Stromal cell of bone marrow (primary cell): ENCODE results near the gene GPR155.
"Not testable (repeated sequence)": the region's sequence is repeated elsewhere in the genome, so short reads cannot be mapped to it uniquely, and the experiment has no call there.

Experiments
- DNase-seq: peaks from one replicate; pipeline ENCODE4 v3.0.0-alpha.2; 2012; ENCODE audit warnings: low read depth

Gene GPR155

DNA sequence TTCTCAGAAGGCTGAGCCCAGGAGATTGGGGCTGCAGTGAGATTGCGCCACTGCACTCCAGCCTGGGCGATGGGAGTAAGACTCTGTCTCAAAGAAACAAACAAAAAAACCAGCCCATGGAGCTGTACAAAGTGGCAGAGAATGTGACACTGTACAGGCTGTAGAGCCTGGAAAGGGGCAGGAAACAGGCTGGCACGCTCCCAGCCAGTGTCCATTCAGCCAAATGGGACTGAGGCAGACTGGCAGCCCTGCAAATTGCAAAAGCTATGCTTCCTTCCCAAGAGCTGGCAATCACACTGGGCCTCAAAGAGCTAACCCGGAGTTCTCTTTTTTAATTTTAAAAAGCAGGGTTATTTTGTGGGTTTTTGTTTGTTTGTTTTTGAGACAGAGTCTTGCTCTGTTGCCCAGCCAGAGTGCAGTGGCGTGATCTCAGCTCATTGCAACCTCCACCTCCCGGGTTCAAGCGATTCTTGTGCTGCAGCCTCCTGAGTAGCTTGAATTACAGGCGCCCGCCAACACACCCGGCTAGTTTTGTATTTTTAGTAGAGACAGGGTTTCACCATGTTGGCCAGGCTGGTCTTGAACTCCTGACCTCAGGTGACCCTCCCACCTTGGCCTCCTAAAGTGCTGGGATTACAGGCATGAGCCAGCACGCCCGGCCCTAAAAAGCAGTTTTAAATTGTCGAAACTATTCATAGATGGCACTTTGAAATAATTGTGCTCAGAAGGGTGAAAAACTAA lies 48.5 kb downstream of the GPR155 start:
- no peak for DNase-seq

DNA sequence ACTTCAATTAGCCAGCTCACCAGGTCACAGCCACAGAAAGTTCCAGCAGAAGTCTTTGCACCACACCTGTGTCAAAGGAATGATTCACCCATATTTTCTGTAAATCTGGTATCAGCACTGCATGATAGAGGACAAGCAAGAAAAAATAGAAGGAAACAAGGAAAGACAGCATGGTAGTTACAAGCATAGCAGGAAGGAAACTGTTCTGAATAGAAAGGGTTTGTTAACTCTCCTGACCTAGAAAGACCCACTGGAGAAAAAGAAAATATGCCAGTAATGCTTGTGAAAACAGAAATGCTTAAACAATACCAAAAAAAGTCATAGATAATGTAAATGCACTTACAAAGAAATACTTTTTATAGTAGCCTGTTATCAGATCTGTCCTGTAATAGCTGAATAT lies 50.5 kb downstream of the GPR155 start:
- DNase-seq = no peak

DNA sequence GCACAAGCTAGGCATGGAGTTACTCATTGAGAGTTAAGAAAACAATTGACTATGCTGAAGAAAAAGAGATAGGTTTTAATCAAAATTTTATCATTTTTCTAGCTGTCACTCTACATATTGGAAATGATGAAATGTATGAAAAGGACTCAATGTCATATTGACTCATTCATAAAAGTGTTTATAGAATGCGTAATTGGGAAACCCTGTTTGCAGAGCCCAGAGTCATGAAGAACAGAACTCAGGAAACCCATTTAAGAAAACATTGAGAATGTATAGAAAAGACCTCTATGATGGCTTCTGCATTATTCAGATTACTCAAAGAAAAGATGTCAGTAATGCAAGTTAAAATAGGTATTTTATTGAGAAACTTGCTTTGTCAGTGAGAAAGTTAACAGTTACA lies 54.9 kb downstream of the GPR155 start:
- no peak for DNase-seq

DNA sequence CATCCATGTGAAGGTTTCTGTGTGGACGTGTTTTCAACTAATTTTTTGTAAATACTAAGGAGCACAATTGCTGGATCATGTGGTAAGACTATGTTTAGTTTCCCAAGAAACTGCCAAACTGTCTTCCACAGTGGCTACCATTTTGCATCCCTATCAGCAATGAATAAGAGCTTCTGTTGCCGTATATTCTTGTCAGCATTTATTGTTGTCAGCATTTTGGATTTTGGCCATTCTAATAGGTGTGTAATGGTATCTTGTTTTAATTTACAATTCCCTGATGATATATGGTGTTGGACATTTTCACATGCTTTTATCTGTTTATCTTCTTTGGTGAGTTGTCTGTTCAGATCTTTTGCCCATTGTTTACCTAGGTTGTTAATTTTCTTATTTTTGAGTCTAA lies 56.8 kb downstream of the GPR155 start:
- DNase-seq = no peak

DNA sequence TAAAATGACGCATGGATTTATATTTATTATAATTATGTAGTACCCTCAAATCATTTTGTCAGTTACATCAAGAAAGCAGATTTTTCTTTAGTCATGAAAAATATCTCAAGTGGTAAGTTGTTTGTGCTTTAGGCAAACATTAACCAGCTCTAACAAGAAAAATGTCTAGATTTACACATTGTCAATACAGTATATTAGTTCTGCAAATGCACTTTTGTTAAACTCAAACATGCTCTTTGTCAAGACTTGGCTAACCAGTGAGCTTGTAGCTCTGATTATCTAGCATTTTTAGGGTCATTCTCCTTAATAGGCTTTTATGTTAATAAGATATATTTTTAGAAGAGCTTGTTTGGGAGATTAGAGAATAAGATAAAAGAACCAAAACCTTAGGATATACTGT lies 58.6 kb downstream of the GPR155 start:
- no peak for DNase-seq

DNA sequence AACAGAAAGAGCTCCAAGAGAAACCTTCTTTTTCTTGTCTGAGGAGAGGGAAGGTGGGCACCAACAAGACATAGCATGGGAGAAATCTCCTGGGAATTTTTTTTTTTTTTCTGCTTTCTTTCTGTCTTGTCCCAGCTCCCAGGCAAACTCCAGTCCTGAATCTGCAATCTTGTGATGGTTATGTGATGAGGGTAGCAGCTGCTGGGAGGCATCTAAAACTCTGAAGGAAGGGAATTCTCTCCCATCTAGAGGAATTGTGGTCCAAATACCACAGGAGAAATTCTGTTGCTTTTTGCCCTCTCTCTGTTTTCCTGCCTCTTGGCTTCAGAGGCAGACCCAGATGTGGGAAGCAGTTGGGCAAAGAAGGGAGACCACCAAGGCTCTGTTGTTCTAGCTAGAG lies 74.6 kb downstream of the GPR155 start:
- DNase-seq = no peak

DNA sequence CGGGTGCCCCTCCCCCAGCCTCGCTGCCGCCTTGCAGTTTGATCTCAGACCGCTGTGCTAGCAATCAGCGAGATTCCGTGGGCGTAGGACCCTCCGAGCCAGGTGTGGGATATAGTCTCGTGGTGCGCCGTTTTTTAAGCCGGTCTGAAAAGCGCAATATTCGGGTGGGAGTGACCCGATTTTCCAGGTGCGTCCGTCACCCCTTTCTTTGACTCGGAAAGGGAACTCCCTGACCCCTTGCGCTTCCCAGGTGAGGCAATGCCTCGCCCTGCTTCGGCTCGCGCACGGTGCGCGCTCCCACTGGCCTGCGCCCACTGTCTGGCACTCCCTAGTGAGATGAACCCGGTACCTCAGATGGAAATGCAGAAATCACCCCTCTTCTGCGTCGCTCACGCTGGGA lies 76.8 kb downstream of the GPR155 start:
- DNase-seq = not testable (repeated sequence)

DNA sequence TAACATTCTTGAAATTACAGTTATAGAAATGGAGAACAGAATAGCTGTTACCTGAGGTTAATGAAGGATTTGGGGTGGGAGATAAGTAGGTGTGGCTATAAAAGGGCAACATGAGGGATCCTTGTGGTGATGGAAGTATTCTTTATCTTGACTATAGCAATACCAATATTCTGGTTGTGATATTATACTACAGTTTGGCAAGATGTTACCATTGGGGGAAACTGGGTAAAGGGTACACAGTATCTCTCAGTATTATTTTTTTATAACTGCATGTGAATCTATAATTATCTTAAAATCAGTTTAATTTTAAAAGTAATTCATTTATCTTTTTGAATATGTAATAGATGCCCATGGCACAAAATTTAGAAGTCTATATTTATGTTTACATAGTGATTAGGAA lies 83.2 kb downstream of the GPR155 start:
- no peak for DNase-seq

DNA sequence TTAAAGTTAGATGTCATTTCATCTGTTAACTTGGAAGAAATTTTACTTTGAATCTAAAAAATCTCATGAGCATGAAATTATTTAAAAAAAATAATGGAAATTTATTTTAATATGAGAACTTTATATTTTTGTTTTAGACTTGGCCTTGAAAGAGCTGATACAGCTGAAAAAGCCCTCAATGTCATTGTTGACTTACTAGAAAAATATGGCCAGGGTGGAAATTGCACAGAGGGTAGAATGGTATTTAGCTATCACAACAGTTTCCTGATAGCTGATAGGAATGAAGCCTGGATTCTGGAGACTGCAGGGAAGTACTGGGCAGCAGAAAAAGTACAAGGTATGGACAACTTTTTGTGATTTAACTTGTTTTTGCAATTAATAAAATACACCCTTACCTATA lies 86.0 kb downstream of the GPR155 start:
- DNase-seq = no peak

DNA sequence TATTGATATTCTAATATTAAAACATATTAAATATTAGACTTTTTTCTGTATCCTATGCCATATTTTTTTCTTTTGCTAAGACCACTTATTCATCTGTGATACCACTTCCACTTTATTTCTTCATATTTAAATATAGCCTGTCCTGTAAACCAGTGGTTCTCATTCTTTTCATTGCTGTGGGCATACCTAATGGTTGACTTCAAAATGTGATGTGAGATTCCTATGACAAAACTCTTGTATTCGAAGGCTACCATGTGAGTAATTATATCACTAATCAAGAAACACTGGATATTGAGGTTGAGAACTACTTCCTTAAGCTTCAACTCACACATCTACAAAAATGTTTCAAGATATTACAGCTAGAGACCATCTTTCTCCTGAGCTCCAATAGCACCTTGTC lies 87.7 kb downstream of the GPR155 start:
- no peak for DNase-seq

DNA sequence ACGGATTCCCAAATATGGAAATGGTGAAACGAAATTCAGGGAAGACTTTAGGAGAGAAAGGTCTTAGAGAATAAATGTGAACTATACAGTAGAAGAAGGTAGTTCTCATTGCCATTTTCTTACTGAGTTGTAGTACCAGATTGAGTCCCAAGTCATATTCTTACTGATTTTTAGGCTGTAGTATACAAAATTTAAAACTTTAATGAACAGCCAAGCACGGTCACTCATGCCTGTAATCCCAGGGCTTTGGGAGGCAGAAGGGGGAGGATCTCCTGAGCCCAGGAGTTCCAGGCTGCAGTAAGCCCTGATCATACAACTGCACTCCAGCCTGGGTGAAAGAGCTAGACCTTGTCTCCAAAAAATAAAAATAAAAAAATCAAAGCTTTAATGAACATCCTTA lies 89.1 kb downstream of the GPR155 start:
- DNase-seq = no peak

DNA sequence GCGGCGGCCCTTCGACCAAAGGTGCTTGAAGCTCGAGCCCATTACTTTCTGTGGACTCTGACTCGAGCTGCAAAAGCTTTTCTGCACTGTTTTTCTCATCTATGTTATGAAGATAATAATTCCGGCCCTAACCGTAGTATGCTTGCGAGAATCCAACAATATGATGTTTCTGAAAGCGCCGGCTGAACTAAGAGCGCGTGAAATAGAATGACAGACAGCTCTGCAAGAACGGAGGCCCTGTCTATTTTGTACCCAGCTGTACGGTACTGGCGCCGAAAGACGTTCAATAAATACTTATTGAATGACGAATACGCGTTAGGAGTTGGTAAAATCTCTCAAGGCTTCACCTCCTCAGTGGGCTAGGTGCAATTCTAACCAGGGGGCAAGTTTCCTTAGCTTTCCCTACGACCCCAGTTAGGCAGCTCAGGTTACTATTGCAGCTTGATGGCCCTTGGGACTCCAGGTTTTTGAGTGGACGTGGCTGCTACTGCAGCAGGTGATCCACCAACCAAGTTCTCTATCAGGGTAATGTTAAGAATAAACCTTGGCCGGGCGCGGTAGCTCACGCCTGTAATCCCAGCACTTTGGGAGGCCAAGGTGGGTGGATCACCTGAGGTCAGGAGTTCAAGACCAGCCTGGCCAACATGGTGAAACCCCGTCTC lies 90.7 kb downstream of the GPR155 start:
- peak; percentile 1 for DNase-seq

DNA sequence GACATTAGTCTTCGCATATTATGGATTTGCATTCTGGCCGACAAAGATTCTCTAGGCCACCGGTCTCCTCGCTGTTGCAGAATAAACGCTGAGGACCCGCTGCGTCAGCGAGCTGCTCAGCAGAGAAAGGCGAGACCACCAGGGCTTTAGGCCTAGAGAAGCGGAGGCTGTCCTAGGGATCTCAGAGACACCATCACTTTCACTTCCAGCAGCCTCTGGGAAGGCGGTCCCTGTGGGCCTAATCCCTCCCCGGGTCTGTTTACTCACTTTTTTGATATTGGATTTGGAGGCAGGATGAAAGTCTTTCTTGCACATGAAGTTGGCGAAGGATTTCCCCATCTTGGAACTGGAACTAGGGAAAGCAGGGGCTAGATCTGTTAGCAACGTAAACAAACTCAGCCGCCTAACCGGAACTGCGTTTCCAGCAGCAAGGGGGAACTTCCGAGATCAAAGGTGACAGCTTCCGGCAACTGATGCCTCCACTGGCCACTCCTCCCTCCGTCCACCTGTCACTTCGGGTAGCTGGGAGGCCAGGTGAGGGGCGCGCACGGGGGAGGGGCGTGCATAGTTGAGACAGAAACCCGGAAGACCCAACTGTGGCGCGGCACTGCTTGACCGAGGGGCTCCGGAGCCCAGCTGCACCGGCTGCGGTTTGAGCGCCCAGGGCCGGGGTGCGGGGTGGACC lies 91.4 kb downstream of the GPR155 start, which contains the start of gene SCRN3:
Gene SCRN3 (plus strand): TSS at position 447 of the 685 bp plus-strand sequence. CDS start 2,554 bp downstream, outside the sequence.
- DNase-seq = peak; percentile 56

DNA sequence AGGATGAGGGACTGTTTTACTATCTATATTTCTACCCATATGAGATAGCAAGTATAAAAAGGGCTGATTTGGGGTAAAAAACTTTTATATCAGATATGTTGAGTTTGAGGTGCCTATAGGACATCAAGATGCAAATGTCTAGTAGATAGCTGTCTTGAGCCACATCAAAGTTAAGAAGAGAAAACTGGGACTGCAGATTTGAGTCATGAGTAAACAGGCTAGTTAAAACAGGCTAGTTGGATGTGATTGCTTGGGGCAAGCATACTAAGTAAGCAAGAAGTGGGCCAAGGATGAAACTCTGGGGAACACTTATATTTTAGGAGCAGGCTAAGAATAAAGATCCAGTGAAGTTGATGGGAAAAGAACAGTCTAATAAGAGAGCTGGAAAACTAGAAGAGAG lies 94.1 kb downstream of the GPR155 start:
- DNase-seq = peak; percentile 3

DNA sequence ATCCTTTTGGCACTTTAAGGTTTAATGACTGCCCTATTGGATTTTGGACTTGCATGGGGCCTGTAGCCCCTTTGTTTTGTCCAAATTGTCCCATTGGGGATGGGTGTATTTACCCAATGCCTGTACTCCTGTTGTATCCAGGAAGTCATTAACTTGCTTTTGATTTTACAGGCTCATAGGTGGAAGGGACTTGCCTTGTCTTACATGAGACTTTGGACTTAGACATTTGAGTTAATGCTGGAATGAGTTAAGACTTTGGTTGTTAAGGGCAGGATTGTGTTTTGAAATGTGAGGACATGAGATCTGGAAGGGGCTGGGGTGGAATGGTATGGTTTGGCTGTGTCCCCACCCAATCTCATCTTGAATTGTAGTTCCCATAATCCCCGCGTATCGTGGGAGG lies 96.5 kb downstream of the GPR155 start:
- not testable (repeated sequence) for DNase-seq

DNA sequence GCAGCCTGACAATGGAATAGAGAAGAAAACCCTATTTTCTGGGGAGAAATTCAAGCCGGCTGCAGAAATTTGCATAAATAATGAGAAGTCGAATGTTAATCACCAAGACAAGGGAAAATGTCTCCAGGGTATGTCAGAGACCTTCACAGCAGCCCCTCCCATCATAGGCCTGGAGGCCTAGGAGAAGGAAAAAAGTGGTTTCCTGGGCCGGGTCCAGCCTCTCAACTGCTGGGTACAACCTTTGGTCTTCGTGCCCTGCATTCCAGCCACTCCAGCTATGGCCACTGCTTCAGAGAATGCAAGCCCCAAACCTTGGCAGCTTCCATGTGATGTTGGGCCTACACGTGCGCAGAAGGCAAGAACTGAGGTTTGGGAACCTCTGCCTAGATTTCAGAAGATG lies 97.3 kb downstream of the GPR155 start:
- DNase-seq = no peak

DNA sequence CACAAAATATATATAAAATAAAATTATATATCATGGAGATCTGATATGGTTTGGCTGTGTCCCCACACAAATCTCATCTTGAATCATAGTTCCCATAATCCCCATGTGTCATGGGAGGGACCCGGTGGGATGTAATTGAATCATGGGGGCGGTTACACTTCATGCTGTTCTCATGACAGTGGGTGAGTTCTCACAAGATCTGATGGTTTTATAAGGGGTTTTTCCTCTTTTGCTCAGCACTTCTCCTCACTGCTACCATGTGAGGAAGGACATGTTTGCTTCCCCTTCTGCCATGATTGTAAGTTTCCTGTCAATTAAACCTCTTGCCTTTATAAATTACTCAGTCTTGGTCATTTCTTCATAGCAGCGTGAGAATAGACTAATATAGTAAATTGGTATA lies 98.1 kb downstream of the GPR155 start:
- not testable (repeated sequence) for DNase-seq

DNA sequence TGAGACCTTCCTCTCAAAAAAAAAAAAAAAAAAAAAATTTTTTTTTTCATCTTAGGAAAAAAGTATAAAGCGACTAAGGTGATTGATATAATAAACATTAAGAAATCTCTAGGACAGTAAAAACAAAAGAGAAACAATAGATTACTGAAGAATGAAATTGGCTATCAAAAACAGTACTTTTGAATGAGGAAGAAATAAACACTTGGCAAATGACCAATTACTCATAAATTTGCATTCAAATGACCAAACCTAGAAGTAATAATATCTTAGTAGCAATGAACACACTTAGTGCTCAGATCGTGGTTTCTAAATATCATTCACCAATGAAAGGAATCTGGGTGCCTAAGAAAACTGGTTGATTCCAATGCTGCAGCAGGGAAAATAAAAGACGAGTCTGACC lies 101.6 kb downstream of the GPR155 start:
- no peak for DNase-seq

DNA sequence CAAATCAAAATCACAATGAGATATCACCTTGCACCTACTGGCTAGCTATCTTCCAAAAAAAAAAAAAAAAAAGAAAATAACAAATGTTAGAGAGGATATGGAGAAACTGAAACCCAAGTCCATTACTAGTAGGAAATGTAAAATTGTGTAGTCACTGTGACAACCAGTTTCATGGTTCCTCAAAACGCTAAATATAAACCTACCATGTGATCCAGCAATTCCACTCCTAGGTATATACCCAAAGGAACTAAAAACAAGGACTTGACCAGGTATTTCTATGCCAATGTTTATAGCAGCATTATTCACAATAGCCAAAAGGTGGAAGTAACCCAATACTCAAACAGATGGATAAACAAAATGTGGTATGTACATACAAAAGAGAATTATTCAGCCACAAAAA lies 103.0 kb downstream of the GPR155 start:
- no peak for DNase-seq
